HEK293 (cell line): ENCODE results near the gene KCNIP2.

Experiments used
- CTCF ChIA-PET: fragments of 350-600 bp; formaldehyde crosslinking; extraction: SDS; loops from one replicate; lab custom pipeline; 2021; ENCODE audit warnings: antibody characterized with exemption; lab: Yijun Ruan, JAX
- POLR2A ChIA-PET: fragments of 300-600 bp; formaldehyde crosslinking; extraction: SDS; loops from one replicate; lab custom pipeline; 2020; ENCODE audit warnings: antibody characterized with exemption, inconsistent platforms; lab: Yijun Ruan, JAX
- H3K27ac ChIP-seq: fragments of 200-500 bp; sonication (Bioruptor generic); 2 replicates; pipeline ENCODE4 v1.5.1; 2014; ENCODE audit warnings: low read depth, low read length, control low read depth, inconsistent platforms; ENCODE audit errors: extremely low read depth
- H3K36me3 ChIP-seq, 2 experiments: fragments of 200-500 bp in 1 of 2; sonication (Bioruptor generic) in 1 of 2; 1 replicate in 1 of 2; 2 replicates in 1 of 2; pipeline ENCODE4 v1.5.1; 2014 to 2017; ENCODE audit warnings: inconsistent platforms in 2 of 2, low read length in 2 of 2; ENCODE audit not compliant: control insufficient read depth in 2 of 2, insufficient read depth in 1 of 2
- H3K4me1 ChIP-seq: fragments of 200-500 bp; sonication (Bioruptor generic); 2 replicates; pipeline ENCODE4 v1.5.1; 2014; ENCODE audit warnings: mild to moderate bottlenecking, low read length, inconsistent platforms; ENCODE audit not compliant: control insufficient read depth, insufficient read depth
- H3K4me3 ChIP-seq: 2 replicates; pipeline ENCODE4 v1.5.1; 2011; ENCODE audit warnings: low read depth, mild to moderate bottlenecking, control low read depth, low read length, moderate library complexity
- H3K9me3 ChIP-seq: fragments of 200-500 bp; sonication (Bioruptor generic); 2 replicates; pipeline ENCODE4 v1.5.1; 2014; ENCODE audit warnings: low read depth, low read length, inconsistent platforms; ENCODE audit not compliant: control insufficient read depth, insufficient read depth
- GLI2 ChIP-seq: fragments of 450-650 bp; formaldehyde crosslinking; IDR thresholded peaks from 2 replicates; pipeline ENCODE4; 2017; ENCODE audit warnings: missing biosample characterization, missing genetic modification characterization, low read depth, borderline replicate concordance
- GLIS1 ChIP-seq: fragments of 450-650 bp; formaldehyde crosslinking; IDR thresholded peaks from 2 replicates; pipeline ENCODE4 v1.5.1; 2016; ENCODE audit warnings: missing biosample characterization, missing genetic modification characterization
- GLIS2 ChIP-seq: fragments of 450-650 bp; formaldehyde crosslinking; IDR thresholded peaks from 2 replicates; pipeline ENCODE4 v1.5.1; 2016; ENCODE audit warnings: missing biosample characterization, missing genetic modification characterization
- IKZF3 ChIP-seq: fragments of 450-650 bp; IDR thresholded peaks from 2 replicates; pipeline ENCODE4 v1.5.0; 2018; ENCODE audit warnings: missing biosample characterization, mild to moderate bottlenecking, missing genetic modification characterization, moderate library complexity
- MZF1 ChIP-seq: fragments of 450-650 bp; formaldehyde crosslinking; IDR thresholded peaks from 2 replicates; pipeline ENCODE4 v1.5.1; 2017; ENCODE audit warnings: missing biosample characterization, missing genetic modification characterization, borderline replicate concordance
- PRDM4 ChIP-seq: fragments of 450-650 bp; formaldehyde crosslinking; IDR thresholded peaks from 2 replicates; pipeline ENCODE4 v1.5.1; 2017; ENCODE audit warnings: missing biosample characterization, missing genetic modification characterization
- ZBTB20 ChIP-seq: fragments of 450-650 bp; formaldehyde crosslinking; IDR thresholded peaks from 2 replicates; pipeline ENCODE4 v1.5.1; 2016; ENCODE audit warnings: missing biosample characterization, missing genetic modification characterization
- ZEB2 ChIP-seq: fragments of 450-650 bp; formaldehyde crosslinking; IDR thresholded peaks from 2 replicates; pipeline ENCODE4 v1.5.1; 2016; ENCODE audit warnings: missing biosample characterization, missing genetic modification characterization
- ZFP41 ChIP-seq: fragments of 450-650 bp; formaldehyde crosslinking; IDR thresholded peaks from 2 replicates; pipeline ENCODE4 v1.5.1; 2016; ENCODE audit warnings: missing biosample characterization, missing genetic modification characterization, borderline replicate concordance
- ZFP69B ChIP-seq: fragments of 450-650 bp; formaldehyde crosslinking; IDR thresholded peaks from 2 replicates; pipeline ENCODE4 v1.5.1; 2016; ENCODE audit warnings: missing biosample characterization, missing genetic modification characterization
- ZNF112 ChIP-seq: fragments of 450-650 bp; formaldehyde crosslinking; IDR thresholded peaks from 2 replicates; pipeline ENCODE4 v1.5.0; 2017; ENCODE audit warnings: missing biosample characterization, missing genetic modification characterization
- ZNF133 ChIP-seq: fragments of 450-650 bp; formaldehyde crosslinking; IDR thresholded peaks from 2 replicates; pipeline ENCODE4 v1.5.1; 2016; ENCODE audit warnings: missing biosample characterization, missing genetic modification characterization
- ZNF214 ChIP-seq: fragments of 450-650 bp; formaldehyde crosslinking; IDR thresholded peaks from 2 replicates; pipeline ENCODE4 v1.5.1; 2017; ENCODE audit warnings: missing biosample characterization, mild to moderate bottlenecking, missing genetic modification characterization, borderline replicate concordance
- ZNF23 ChIP-seq: fragments of 450-650 bp; formaldehyde crosslinking; IDR thresholded peaks from 2 replicates; pipeline ENCODE4 v1.5.1; 2016; ENCODE audit warnings: missing biosample characterization, missing genetic modification characterization, borderline replicate concordance
- ZNF266 ChIP-seq: fragments of 450-650 bp; formaldehyde crosslinking; IDR thresholded peaks from 2 replicates; pipeline ENCODE4 v1.5.1; 2016; ENCODE audit warnings: missing biosample characterization, missing genetic modification characterization, low read depth
- ZNF426 ChIP-seq: fragments of 450-650 bp; formaldehyde crosslinking; IDR thresholded peaks from 2 replicates; pipeline ENCODE4 v1.5.1; 2017; ENCODE audit warnings: missing biosample characterization, missing genetic modification characterization, mild to moderate bottlenecking, inconsistent platforms, moderate library complexity
- ZNF76 ChIP-seq: fragments of 450-650 bp; formaldehyde crosslinking; IDR thresholded peaks from 2 replicates; pipeline ENCODE4; 2016; ENCODE audit warnings: low read depth, missing biosample characterization, missing genetic modification characterization, borderline replicate concordance
- ZNF830 ChIP-seq: fragments of 450-650 bp; IDR thresholded peaks from 2 replicates; pipeline ENCODE4 v1.5.0; 2018; ENCODE audit warnings: missing biosample characterization, missing genetic modification characterization, low read depth, mild to moderate bottlenecking, moderate library complexity
- ZNF837 ChIP-seq: fragments of 450-650 bp; formaldehyde crosslinking; IDR thresholded peaks from 2 replicates; pipeline ENCODE4 v1.5.1; 2016; ENCODE audit warnings: missing biosample characterization, missing genetic modification characterization
- ZSCAN16 ChIP-seq: fragments of 450-650 bp; formaldehyde crosslinking; IDR thresholded peaks from 2 replicates; pipeline ENCODE4 v1.5.1; 2016; ENCODE audit warnings: missing biosample characterization, missing genetic modification characterization
- ZSCAN18 ChIP-seq: fragments of 450-650 bp; formaldehyde crosslinking; IDR thresholded peaks from 2 replicates; pipeline ENCODE4 v1.5.1; 2016; ENCODE audit warnings: missing biosample characterization, missing genetic modification characterization
- ZSCAN4 ChIP-seq: fragments of 450-650 bp; formaldehyde crosslinking; IDR thresholded peaks from 2 replicates; pipeline ENCODE4 v1.5.1; 2017; ENCODE audit warnings: missing biosample characterization, missing genetic modification characterization
- TF ChIP-seq, protein P1 (sequence below): fragments of 450-650 bp; formaldehyde crosslinking; IDR thresholded peaks from 2 replicates; pipeline ENCODE4 v1.5.1; 2016; ENCODE audit warnings: missing biosample characterization, missing genetic modification characterization
- TF ChIP-seq, protein P2 (sequence below): fragments of 450-650 bp; formaldehyde crosslinking; IDR thresholded peaks from 2 replicates; pipeline ENCODE4 v1.5.1; 2016; ENCODE audit warnings: missing biosample characterization, missing genetic modification characterization
- TF ChIP-seq, protein P3 (sequence below): fragments of 450-650 bp; formaldehyde crosslinking; IDR thresholded peaks from 2 replicates; pipeline ENCODE4 v1.5.1; 2016; ENCODE audit warnings: missing biosample characterization, missing genetic modification characterization

The KCNIP2 gene

GRCh38 chr10:101817337-101818118 lies 26.1 kb downstream of the KCNIP2 start (continued):
- TF ChIP-seq PRDM4 (tag by site-specific recombination) (0 out of 2 replicates have a peak, but pooled peaks have one; percentile 7), ZNF426 (tag by site-specific recombination) (no peak), GLIS2 (peak; percentile 69), ZSCAN4 (tag by site-specific recombination) (0 out of 2 replicates have a peak, but pooled peaks have one; percentile 16), ZFP69B (tag by site-specific recombination) (peak; percentile 46; the same call in 1 of the 2 replicates), ZEB2 (tag by site-specific recombination) (0 out of 2 replicates have a peak, but pooled peaks have one; percentile 14), ZNF214 (tag by site-specific recombination) (no peak), GLIS1 (peak; percentile 75), GLI2 (no peak)
- TF ChIP-seq, protein P1, sequence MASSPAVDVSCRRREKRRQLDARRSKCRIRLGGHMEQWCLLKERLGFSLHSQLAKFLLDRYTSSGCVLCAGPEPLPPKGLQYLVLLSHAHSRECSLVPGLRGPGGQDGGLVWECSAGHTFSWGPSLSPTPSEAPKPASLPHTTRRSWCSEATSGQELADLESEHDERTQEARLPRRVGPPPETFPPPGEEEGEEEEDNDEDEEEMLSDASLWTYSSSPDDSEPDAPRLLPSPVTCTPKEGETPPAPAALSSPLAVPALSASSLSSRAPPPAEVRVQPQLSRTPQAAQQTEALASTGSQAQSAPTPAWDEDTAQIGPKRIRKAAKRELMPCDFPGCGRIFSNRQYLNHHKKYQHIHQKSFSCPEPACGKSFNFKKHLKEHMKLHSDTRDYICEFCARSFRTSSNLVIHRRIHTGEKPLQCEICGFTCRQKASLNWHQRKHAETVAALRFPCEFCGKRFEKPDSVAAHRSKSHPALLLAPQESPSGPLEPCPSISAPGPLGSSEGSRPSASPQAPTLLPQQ (tag by site-specific recombination), result peak; percentile 65
- TF ChIP-seq, protein P2, sequence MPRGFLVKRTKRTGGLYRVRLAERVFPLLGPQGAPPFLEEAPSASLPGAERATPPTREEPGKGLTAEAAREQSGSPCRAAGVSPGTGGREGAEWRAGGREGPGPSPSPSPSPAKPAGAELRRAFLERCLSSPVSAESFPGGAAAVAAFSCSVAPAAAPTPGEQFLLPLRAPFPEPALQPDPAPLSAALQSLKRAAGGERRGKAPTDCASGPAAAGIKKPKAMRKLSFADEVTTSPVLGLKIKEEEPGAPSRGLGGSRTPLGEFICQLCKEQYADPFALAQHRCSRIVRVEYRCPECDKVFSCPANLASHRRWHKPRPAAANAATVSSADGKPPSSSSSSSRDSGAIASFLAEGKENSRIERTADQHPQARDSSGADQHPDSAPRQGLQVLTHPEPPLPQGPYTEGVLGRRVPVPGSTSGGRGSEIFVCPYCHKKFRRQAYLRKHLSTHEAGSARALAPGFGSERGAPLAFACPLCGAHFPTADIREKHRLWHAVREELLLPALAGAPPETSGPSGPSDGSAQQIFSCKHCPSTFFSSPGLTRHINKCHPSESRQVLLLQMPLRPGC (tag by site-specific recombination), result peak; percentile 31; the same call in 1 of the 2 replicates
- TF ChIP-seq, protein P3, sequence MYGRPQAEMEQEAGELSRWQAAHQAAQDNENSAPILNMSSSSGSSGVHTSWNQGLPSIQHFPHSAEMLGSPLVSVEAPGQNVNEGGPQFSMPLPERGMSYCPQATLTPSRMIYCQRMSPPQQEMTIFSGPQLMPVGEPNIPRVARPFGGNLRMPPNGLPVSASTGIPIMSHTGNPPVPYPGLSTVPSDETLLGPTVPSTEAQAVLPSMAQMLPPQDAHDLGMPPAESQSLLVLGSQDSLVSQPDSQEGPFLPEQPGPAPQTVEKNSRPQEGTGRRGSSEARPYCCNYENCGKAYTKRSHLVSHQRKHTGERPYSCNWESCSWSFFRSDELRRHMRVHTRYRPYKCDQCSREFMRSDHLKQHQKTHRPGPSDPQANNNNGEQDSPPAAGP (tag by site-specific recombination), result 0 out of 2 replicates have a peak, but pooled peaks have one; percentile 1

GRCh38 chr10:101816913-101817336 lies 26.7 kb downstream of the KCNIP2 start:
- Histone ChIP-seq H3K36me3 (peaks cover 3 to 13% of the 10 kb centered on the region in 2 experiments; a peak in 2 of 3 replicates), H3K4me3 (peak overlapping the region; percentile 92), H3K27ac (peak overlapping the region; percentile 90), H3K4me1 (peaks cover 9% of the 10 kb centered on the region), H3K9me3 (no peaks in the 10 kb centered on the region)
- ChIA-PET CTCF (interaction anchor here (0.6 to 1.7 kb wide), 3 partner anchors 19 to 24 kb away, joined by 3 to 10 read pairs (median 6); no protein-coding TSS in a partner anchor), POLR2A (interaction anchor here (0.6 kb wide), 2 partner anchors 23 to 200 kb away, joined by 3 read pairs; no protein-coding TSS in a partner anchor)
- no peak for TF ChIP-seq ZNF23 (tag by site-specific recombination)
- TF ChIP-seq ZNF76 (tag by site-specific recombination), result peak; percentile 26; the same call in 1 of the 2 replicates
- no peak for TF ChIP-seq ZNF830 (tag by site-specific recombination)
- TF ChIP-seq ZNF133 (tag by site-specific recombination), result no peak
- no peak for TF ChIP-seq ZSCAN18
- no peak for TF ChIP-seq ZNF837
- TF ChIP-seq ZFP41 (tag by site-specific recombination), result no peak
- TF ChIP-seq ZSCAN16 (tag by site-specific recombination), result no peak
- no peak for TF ChIP-seq IKZF3 (tag by site-specific recombination)
- no peak for TF ChIP-seq MZF1 (tag by site-specific recombination)
- no peak for TF ChIP-seq ZNF112 (tag by site-specific recombination)
- no peak for TF ChIP-seq ZNF266 (tag by site-specific recombination)
- no peak for TF ChIP-seq ZBTB20 (tag by site-specific recombination)
